ENCODE results near the gene DUSP28.
A peak's percentile ranks its signal among the peaks of the same experiment; 100 is the strongest.

DUSP28 gene

DNA sequence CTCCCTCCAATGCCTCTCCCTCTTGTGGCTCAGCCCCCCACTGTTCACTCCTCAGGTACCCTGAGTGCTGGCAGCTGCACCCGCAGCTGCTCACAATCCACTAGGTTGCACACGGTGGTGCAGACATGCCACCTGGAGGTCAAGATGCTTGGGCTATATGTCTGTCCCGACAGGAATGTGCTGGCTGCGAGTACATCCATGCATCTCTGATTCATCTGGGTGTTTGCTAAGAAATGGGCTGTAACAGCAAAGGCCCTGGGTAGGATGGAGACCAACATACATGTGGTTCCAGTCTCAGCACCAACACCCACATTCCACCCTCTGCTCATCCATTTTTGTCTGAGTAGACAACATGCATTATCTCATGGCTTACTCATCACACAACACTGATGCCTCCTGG is 33.6 kb upstream of the DUSP28 start (continued):
- TF ChIP-seq, protein P1, sequence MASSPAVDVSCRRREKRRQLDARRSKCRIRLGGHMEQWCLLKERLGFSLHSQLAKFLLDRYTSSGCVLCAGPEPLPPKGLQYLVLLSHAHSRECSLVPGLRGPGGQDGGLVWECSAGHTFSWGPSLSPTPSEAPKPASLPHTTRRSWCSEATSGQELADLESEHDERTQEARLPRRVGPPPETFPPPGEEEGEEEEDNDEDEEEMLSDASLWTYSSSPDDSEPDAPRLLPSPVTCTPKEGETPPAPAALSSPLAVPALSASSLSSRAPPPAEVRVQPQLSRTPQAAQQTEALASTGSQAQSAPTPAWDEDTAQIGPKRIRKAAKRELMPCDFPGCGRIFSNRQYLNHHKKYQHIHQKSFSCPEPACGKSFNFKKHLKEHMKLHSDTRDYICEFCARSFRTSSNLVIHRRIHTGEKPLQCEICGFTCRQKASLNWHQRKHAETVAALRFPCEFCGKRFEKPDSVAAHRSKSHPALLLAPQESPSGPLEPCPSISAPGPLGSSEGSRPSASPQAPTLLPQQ (tag by site-specific recombination; IDR thresholded peaks at IDR 0.05), result no peak
- TF ChIP-seq ZNF354C (tag by site-specific recombination; IDR thresholded peaks at IDR 0.05; ENCODE audit: borderline replicate concordance, low read depth), result no peak
- TF ChIP-seq, protein P2, sequence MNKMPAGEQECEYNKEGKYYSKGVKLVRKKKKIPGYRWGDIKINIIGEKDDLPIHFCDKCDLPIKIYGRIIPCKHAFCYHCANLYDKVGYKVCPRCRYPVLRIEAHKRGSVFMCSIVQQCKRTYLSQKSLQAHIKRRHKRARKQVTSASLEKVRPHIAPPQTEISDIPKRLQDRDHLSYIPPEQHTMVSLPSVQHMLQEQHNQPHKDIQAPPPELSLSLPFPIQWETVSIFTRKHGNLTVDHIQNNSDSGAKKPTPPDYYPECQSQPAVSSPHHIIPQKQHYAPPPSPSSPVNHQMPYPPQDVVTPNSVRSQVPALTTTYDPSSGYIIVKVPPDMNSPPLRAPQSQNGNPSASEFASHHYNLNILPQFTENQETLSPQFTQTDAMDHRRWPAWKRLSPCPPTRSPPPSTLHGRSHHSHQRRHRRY (tag by site-specific recombination; IDR thresholded peaks at IDR 0.05), result no peak
- no peak for TF ChIP-seq IKZF3 (tag by site-specific recombination; IDR thresholded peaks at IDR 0.05)

DNA sequence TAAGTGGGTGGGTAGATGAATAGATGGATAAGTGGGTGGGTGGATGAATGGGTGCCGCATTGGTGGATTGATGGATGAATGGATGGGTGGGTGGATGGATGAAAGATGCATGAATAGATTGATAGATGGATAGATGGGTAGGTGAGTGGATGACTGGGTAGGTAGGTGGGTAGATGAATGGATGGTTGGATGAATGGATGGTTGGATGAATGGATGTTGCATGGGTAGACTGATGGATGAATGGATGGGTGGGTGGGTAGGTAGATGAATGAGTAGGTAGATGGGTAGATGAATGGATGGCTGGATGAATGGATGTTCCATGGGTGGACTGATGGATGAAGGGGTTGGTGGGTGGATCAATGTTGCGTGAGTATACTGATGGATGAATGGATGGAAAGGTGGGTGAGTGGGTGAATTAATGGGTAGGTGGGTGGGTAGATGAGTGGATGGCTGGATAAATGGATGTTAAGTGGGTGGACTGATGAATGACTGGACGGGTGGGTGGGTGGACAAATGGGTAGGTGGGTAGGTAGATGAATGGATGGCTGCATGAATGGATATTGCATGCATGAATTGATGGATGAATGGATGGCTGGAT is 32.9 kb upstream of the DUSP28 start:
- ChIA-PET POLR2A (no interaction called here), CTCF (no interaction called here)
- Histone ChIP-seq H3K9me3 (ENCODE audit: control insufficient read depth, insufficient read depth, low read depth, low read length) (no peaks in the 10 kb centered on the region), H3K4me3 (ENCODE audit: low read depth, low read length) (no peak overlapping the region), H3K4me1 (ENCODE audit: control insufficient read depth, insufficient read depth, low read length) (no peaks in the 10 kb centered on the region), H3K36me3 (ENCODE audit: control insufficient read depth in 2 of 2, insufficient read depth in 1 of 2, low read length in 2 of 2) (peaks cover 0 to 53% of the 10 kb centered on the region in 2 experiments; a peak in 2 of 3 replicates), H3K27ac (ENCODE audit: extremely low read depth, low read depth, low read length) (no peak overlapping the region)
- TF ChIP-seq ZNF558 (tag by site-specific recombination; IDR thresholded peaks at IDR 0.05) (no peak), HOXA7 (CRISPR knock-in tag; IDR thresholded peaks at IDR 0.05; ENCODE audit: borderline replicate concordance) (no peak), ZNF366 (tag by site-specific recombination; conservative IDR thresholded peaks at IDR 0.05) (peak; percentile 51), ZBTB17 (tag by site-specific recombination; IDR thresholded peaks at IDR 0.05) (peak; percentile 54; the same call in 1 of the 2 replicates), ZNF394 (tag by site-specific recombination; IDR thresholded peaks at IDR 0.05; ENCODE audit: borderline replicate concordance) (no peak), ZNF391 (tag by site-specific recombination; IDR thresholded peaks at IDR 0.05; ENCODE audit: borderline replicate concordance, low read depth) (no peak), ZNF223 (tag by site-specific recombination; IDR thresholded peaks at IDR 0.05) (no peak), EGR2 (tag by site-specific recombination; IDR thresholded peaks at IDR 0.05; ENCODE audit: low read depth) (peak; percentile 90), TSHZ1 (tag by site-specific recombination; IDR thresholded peaks at IDR 0.05; ENCODE audit: borderline replicate concordance) (no peak), ZFHX2 (tag by site-specific recombination; conservative IDR thresholded peaks at IDR 0.05) (peak; percentile 95), ZNF777 (tag by site-specific recombination; IDR thresholded peaks at IDR 0.05; ENCODE audit: borderline replicate concordance) (no peak), ZNF580 (tag by site-specific recombination; IDR thresholded peaks at IDR 0.05) (no peak), ZNF830 (tag by site-specific recombination; IDR thresholded peaks at IDR 0.05; ENCODE audit: low read depth) (no peak), ZNF184 (tag by site-specific recombination; IDR thresholded peaks at IDR 0.05) (no peak), ZIC2 (tag by site-specific recombination; IDR thresholded peaks at IDR 0.05) (no peak)

All from HEK293 (cell line).